HCT116 (cell line): ENCODE data around the gene NALCN. TPM values are rescaled to one million over a fixed set of nuclear protein-coding genes. Genes with fewer than 3 reads are reported as not detected.

Experiments used
- ATAC-seq: fragments of 200-7000 bp; cut with Tn5 transposase; 2 replicates; pipeline ENCODE4 v1.9.1; 2020; ENCODE audit warnings: mild to moderate bottlenecking, moderate library complexity
- BruUV-seq: library from RNA; stranded (reverse); fragments of 400-500 nt; replicated peaks from 2 replicates; lab custom pipeline; 2021; lab: Mats Ljungman, UMichigan
- CTCF ChIA-PET: fragments of 300-600 bp; sonication (Branson Sonifier 250); formaldehyde crosslinking; loops from one replicate; lab custom pipeline; 2021; ENCODE audit warnings: antibody characterized with exemption; lab: Charles Lee
- POLR2A ChIA-PET: fragments of 300-600, 350-600 bp; sonication (Branson Sonifier 250); formaldehyde crosslinking; loops from one replicate; lab custom pipeline; 2021; ENCODE audit warnings: antibody characterized with exemption; lab: Charles Lee
- RAD21 ChIA-PET, 2 experiments: fragments of 300-600 bp; sonication (Branson Sonifier 250); formaldehyde crosslinking; loops; one replicate each; lab custom pipeline; 2023; ENCODE audit warnings: low total read pairs in 2 of 2; ENCODE audit not compliant: uncharacterized antibody in 2 of 2, unreplicated experiment in 2 of 2, low non-redundant PET in 1 of 2; lab: Charles Lee
- DNase-seq: peaks from one replicate; pipeline ENCODE4 v3.0.0-alpha.2; 2010; ENCODE audit warnings: low read depth, low spot score
- H2AFZ ChIP-seq: fragments of 200-600 bp; shearing (Covaris generic), sonication (generic); 2 replicates; pipeline ENCODE4 v1.6.1; 2017; ENCODE audit warnings: low read depth, mixed run types, mixed read lengths, antibody characterized with exemption, low read length; ENCODE audit not compliant: poor library complexity, severe bottlenecking
- H3K27ac ChIP-seq: 2 replicates; pipeline ENCODE4 v1.5.1; 2012; ENCODE audit warnings: low read depth, low read length
- H3K27me3 ChIP-seq: fragments of 200-600 bp; sonication (generic); 2 replicates; pipeline ENCODE4 v1.6.1; 2016; ENCODE audit warnings: mixed run types, low read length, mixed read lengths; ENCODE audit not compliant: insufficient read depth
- H3K36me3 ChIP-seq, 2 experiments: fragments of 200-500 bp in 1 of 2; fragments of 200-600 bp in 1 of 2; sonication (Bioruptor generic) in 1 of 2; sonication (generic) in 1 of 2; 2 replicates each; pipeline versions ENCODE4 v1.5.1 to v1.6.1; 2014 to 2016; ENCODE audit warnings: low read length in 2 of 2, inconsistent platforms in 1 of 2, mixed read lengths in 1 of 2, mixed run types in 1 of 2; ENCODE audit not compliant: insufficient read depth in 2 of 2, control insufficient read depth in 1 of 2
- H3K4me1 ChIP-seq, 2 experiments: fragments of 200-600 bp in 1 of 2; sonication (generic) in 1 of 2; 2 replicates each; pipeline versions ENCODE4 v1.5.1 to v1.6.1; 2012 to 2017; ENCODE audit warnings: low read length in 2 of 2, inconsistent platforms in 1 of 2, mild to moderate bottlenecking in 1 of 2, mixed read lengths in 1 of 2, mixed run types in 1 of 2, moderate library complexity in 1 of 2; ENCODE audit not compliant: insufficient read depth in 2 of 2, control insufficient read depth in 1 of 2
- H3K4me2 ChIP-seq: fragments of 200-600 bp; sonication (generic); 2 replicates; pipeline ENCODE4 v1.6.1; 2017; ENCODE audit warnings: mixed run types, low read length, mixed read lengths
- H3K4me3 ChIP-seq, 2 experiments: fragments of 200-600 bp in 1 of 2; sonication (generic) in 1 of 2; replicated peaks in 1 of 2; 2 replicates each; pipeline ENCODE4 v1.5.1; 2011 to 2016; ENCODE audit warnings: low read length in 2 of 2, control low read depth in 1 of 2, low read depth in 1 of 2, mild to moderate bottlenecking in 1 of 2, mixed read lengths in 1 of 2, mixed run types in 1 of 2
- H3K79me2 ChIP-seq: fragments of 200-600 bp; sonication (generic); 2 replicates; pipeline ENCODE4 v1.6.1; 2017; ENCODE audit warnings: mild to moderate bottlenecking, mixed run types, low read length, moderate library complexity, mixed read lengths; ENCODE audit not compliant: insufficient read depth
- H3K9ac ChIP-seq: fragments of 200-600 bp; sonication (generic); 2 replicates; pipeline ENCODE4 v1.6.1; 2016; ENCODE audit warnings: low read length, mixed read lengths
- H3K9me2 ChIP-seq: fragments of 200-600 bp; sonication (generic), shearing (Covaris generic); 2 replicates; pipeline ENCODE4 v1.6.1; 2017; ENCODE audit warnings: mixed run types, mild to moderate bottlenecking, moderate library complexity; ENCODE audit not compliant: insufficient read depth
- H3K9me3 ChIP-seq, 2 experiments: fragments of 200-500 bp in 1 of 2; fragments of 200-600 bp in 1 of 2; sonication (Bioruptor generic) in 1 of 2; sonication (generic) in 1 of 2; 2 replicates each; pipeline ENCODE4 v1.6.1; 2014 to 2017; ENCODE audit warnings: low read length in 2 of 2, mixed read lengths in 2 of 2, inconsistent platforms in 1 of 2, low read depth in 1 of 2, mild to moderate bottlenecking in 1 of 2, mixed run types in 1 of 2, moderate library complexity in 1 of 2; ENCODE audit not compliant: control insufficient read depth in 1 of 2, insufficient read depth in 1 of 2
- H4K20me1 ChIP-seq: fragments of 200-600 bp; sonication (generic), shearing (Covaris generic); 2 replicates; pipeline ENCODE4 v1.6.1; 2017; ENCODE audit warnings: mixed run types, mild to moderate bottlenecking, moderate library complexity; ENCODE audit not compliant: insufficient read depth
- CEBPB ChIP-seq: IDR thresholded peaks from 2 replicates; pipeline ENCODE4 v1.6.1; 2012; ENCODE audit warnings: low read depth
- ELF1 ChIP-seq: IDR thresholded peaks from 2 replicates; pipeline ENCODE4 v1.6.1; 2012; ENCODE audit warnings: low read depth, borderline replicate concordance
- EZH2 ChIP-seq: fragments of 200-600 bp; sonication (generic); IDR thresholded peaks from 2 replicates; pipeline ENCODE4 v1.6.1; 2017; ENCODE audit warnings: antibody characterized with exemption, mixed run types
- EZH2phosphoT487 ChIP-seq: fragments of 200-600 bp; IDR thresholded peaks from 2 replicates; pipeline ENCODE4 v1.6.1; 2018; ENCODE audit warnings: antibody characterized with exemption, borderline replicate concordance
- FOSL1 ChIP-seq: IDR thresholded peaks from 2 replicates; pipeline ENCODE4 v1.6.1; 2012; ENCODE audit warnings: low read depth
- MAX ChIP-seq: IDR thresholded peaks from 2 replicates; pipeline ENCODE4 v1.6.1; 2012
- POLR2AphosphoS5 ChIP-seq: IDR thresholded peaks from 2 replicates; pipeline ENCODE4 v1.6.1; 2011; ENCODE audit warnings: mild to moderate bottlenecking, low read depth, low read length, moderate library complexity
- RAD21 ChIP-seq: IDR thresholded peaks from 2 replicates; pipeline ENCODE4 v1.6.1; 2012; ENCODE audit warnings: low read depth, mild to moderate bottlenecking
- REST ChIP-seq: IDR thresholded peaks from 2 replicates; pipeline ENCODE4 v1.6.1; 2012; ENCODE audit warnings: low read depth
- SP1 ChIP-seq: IDR thresholded peaks from 2 replicates; pipeline ENCODE4 v1.6.1; 2012; ENCODE audit warnings: low read depth
- SRF ChIP-seq: IDR thresholded peaks from 2 replicates; pipeline ENCODE4 v1.6.1; 2012; ENCODE audit warnings: low read depth
- TCF7L2 ChIP-seq: IDR thresholded peaks from 2 replicates; pipeline ENCODE4 v1.7.0; 2011; ENCODE audit warnings: borderline replicate concordance, inconsistent platforms; ENCODE audit not compliant: insufficient read depth, insufficient read length; ENCODE audit errors: extremely low read depth
- YY1 ChIP-seq: IDR thresholded peaks from 2 replicates; pipeline ENCODE4 v1.6.1; 2011; ENCODE audit warnings: low read length, low read depth, moderate library complexity, mild to moderate bottlenecking; ENCODE audit not compliant: insufficient replicate concordance; ENCODE audit errors: extremely low read depth
- ZFX ChIP-seq: fragments of 450-650 bp; IDR thresholded peaks from 2 replicates; pipeline ENCODE4 v1.6.1; 2017
- ZNF274 ChIP-seq: fragments of 200-500 bp; sonication (Bioruptor generic); IDR thresholded peaks from 2 replicates; pipeline ENCODE4 v1.6.1; 2014; ENCODE audit warnings: mild to moderate bottlenecking, low read depth, low read length, inconsistent platforms
- intact Hi-C: fragments of 100-400 bp; cut with micrococcal nuclease; formaldehyde crosslinking; loops from 2 replicates; pipeline ENCODE4 v1.10.0; 2022
- total RNA-seq: library from RNA; stranded (reverse); gene quantifications from one replicate; pipeline ENCODE4 v1.2.1, GENCODE V29; 2021; ENCODE audit not compliant: unreplicated experiment
- TF ChIP-seq, protein P1 (sequence below), 3 experiments: fragments of 200-600 bp in 1 of 3; sonication (generic) in 1 of 3; IDR thresholded peaks in 2 of 3; conservative IDR thresholded peaks in 1 of 3; 2 replicates each; pipeline ENCODE4 v1.5.1; 2012 to 2017; ENCODE audit warnings: low read depth in 2 of 3, low read length in 2 of 3, antibody characterized with exemption in 1 of 3, borderline replicate concordance in 1 of 3, control low read depth in 1 of 3, mild to moderate bottlenecking in 1 of 3, mixed read lengths in 1 of 3, mixed run types in 1 of 3, moderate library complexity in 1 of 3; ENCODE audit not compliant: insufficient read depth in 1 of 3

The NALCN gene
- total RNA-seq, 1 experiment from 2014 or later = not detected

DNA sequence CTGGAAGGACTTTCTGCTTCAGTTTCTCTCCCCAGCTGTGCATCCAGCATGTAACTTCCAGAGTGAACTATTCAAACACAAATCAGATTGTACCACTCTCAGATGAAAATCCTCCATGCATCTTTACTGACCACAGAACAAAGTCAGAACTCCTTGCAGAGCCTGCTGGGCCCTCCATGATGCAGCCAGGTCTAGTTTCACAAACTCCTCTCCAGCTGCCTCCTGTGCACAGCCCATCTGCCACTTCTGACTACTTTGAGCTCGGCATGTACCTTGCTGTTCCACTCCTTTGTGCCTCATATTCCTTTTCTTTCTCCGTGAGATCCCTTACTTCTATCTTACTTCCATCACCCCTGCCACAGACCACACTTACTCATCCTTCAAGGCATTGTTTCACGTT lies 31.4 kb downstream of the NALCN start:
- TF ChIP-seq POLR2AphosphoS5 = no peak
- no peak for TF ChIP-seq CEBPB
- TF ChIP-seq SP1 = no peak
- no peak for TF ChIP-seq RAD21
- TF ChIP-seq YY1 = no peak
- no peak for TF ChIP-seq FOSL1
- TF ChIP-seq MAX = no peak
- no peak for TF ChIP-seq ZNF274
- no peak for TF ChIP-seq EZH2phosphoT487
- no peak for TF ChIP-seq ZFX
- no peak for TF ChIP-seq EZH2
- no peak for TF ChIP-seq ELF1
- intact Hi-C loops = no loop called here
- H2AFZ ChIP-seq = no peak overlapping the region
- no peaks in the 10 kb centered on the region for H3K36me3 ChIP-seq
- no peak for ATAC-seq
- no peaks in the 10 kb centered on the region for H3K79me2 ChIP-seq
- CTCF ChIA-PET = no interaction called here
- no peak overlapping the region for H3K4me3 ChIP-seq
- peaks cover 0 to 8% of the 10 kb centered on the region in 2 experiments; a peak in 2 of 4 replicates for H3K9me3 ChIP-seq
- H3K9ac ChIP-seq = no peak overlapping the region
- RAD21 ChIA-PET = no interaction called here
- no peak overlapping the region for H3K4me2 ChIP-seq
- DNase-seq = no peak
- POLR2A ChIA-PET = no interaction called here
- no peaks in the 10 kb centered on the region for H3K4me1 ChIP-seq
- no peaks in the 10 kb centered on the region for H3K9me2 ChIP-seq
- BruUV-seq = no TSS peak
- no peaks in the 10 kb centered on the region for H3K27me3 ChIP-seq
- H3K27ac ChIP-seq = no peak overlapping the region
- no peaks in the 10 kb centered on the region for H4K20me1 ChIP-seq

- no peak overlapping the region for H3K4me3 ChIP-seq
- no peak overlapping the region for H3K9ac ChIP-seq
- H2AFZ ChIP-seq = no peak overlapping the region
- H4K20me1 ChIP-seq = no peaks in the 10 kb centered on the region
- TF ChIP-seq TCF7L2 (no peak), SRF (no peak), ZNF274 (no peak), SP1 (no peak), REST (no peak)
- TF ChIP-seq, protein P1, sequence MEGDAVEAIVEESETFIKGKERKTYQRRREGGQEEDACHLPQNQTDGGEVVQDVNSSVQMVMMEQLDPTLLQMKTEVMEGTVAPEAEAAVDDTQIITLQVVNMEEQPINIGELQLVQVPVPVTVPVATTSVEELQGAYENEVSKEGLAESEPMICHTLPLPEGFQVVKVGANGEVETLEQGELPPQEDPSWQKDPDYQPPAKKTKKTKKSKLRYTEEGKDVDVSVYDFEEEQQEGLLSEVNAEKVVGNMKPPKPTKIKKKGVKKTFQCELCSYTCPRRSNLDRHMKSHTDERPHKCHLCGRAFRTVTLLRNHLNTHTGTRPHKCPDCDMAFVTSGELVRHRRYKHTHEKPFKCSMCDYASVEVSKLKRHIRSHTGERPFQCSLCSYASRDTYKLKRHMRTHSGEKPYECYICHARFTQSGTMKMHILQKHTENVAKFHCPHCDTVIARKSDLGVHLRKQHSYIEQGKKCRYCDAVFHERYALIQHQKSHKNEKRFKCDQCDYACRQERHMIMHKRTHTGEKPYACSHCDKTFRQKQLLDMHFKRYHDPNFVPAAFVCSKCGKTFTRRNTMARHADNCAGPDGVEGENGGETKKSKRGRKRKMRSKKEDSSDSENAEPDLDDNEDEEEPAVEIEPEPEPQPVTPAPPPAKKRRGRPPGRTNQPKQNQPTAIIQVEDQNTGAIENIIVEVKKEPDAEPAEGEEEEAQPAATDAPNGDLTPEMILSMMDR (IDR thresholded peaks at IDR 0.05 in 2 of 3, conservative IDR thresholded peaks at IDR 0.05 in 1 of 3; ENCODE audit: borderline replicate concordance in 1 of 3, insufficient read depth in 1 of 3, low read depth in 2 of 3, low read length in 2 of 3) = no peak
- ChIA-PET CTCF (no interaction called here), POLR2A (no interaction called here), RAD21 (no interaction called here)
- ATAC-seq (no peak), DNase-seq (no peak)
- intact Hi-C loops = no loop called here
- no TSS peak for BruUV-seq
- no peak overlapping the region for H3K4me2 ChIP-seq
- no peaks in the 10 kb centered on the region for H3K79me2 ChIP-seq
- no peaks in the 10 kb centered on the region for H3K27me3 ChIP-seq
- peaks cover 0 to 3% of the 10 kb centered on the region in 2 experiments; a peak in 2 of 4 replicates for H3K9me3 ChIP-seq
- H3K36me3 ChIP-seq = no peaks in the 10 kb centered on the region
- no peaks in the 10 kb centered on the region for H3K9me2 ChIP-seq
- H3K27ac ChIP-seq = no peak overlapping the region
- no peaks in the 10 kb centered on the region for H3K4me1 ChIP-seq
These were observed 32.7 kb downstream of the NALCN start for GRCh38 chr13:101383595-101383994.
